Stimulated activated CD4-positive, alpha-beta T cell treated with anti-CD3 and anti-CD28 coated beads, Interleukin-4, amount 100 ng/mL, for 1 hour (primary cell): ENCODE results near the gene MKNK2.
"Not testable (repeated sequence)": the region's sequence is repeated elsewhere in the genome, so short reads cannot be mapped to it uniquely, and the experiment has no call there.

ENCODE experiments used
- DNase-seq: peaks from one replicate; pipeline ENCODE4 v3.0.0-alpha.2; 2020

Gene MKNK2

DNA sequence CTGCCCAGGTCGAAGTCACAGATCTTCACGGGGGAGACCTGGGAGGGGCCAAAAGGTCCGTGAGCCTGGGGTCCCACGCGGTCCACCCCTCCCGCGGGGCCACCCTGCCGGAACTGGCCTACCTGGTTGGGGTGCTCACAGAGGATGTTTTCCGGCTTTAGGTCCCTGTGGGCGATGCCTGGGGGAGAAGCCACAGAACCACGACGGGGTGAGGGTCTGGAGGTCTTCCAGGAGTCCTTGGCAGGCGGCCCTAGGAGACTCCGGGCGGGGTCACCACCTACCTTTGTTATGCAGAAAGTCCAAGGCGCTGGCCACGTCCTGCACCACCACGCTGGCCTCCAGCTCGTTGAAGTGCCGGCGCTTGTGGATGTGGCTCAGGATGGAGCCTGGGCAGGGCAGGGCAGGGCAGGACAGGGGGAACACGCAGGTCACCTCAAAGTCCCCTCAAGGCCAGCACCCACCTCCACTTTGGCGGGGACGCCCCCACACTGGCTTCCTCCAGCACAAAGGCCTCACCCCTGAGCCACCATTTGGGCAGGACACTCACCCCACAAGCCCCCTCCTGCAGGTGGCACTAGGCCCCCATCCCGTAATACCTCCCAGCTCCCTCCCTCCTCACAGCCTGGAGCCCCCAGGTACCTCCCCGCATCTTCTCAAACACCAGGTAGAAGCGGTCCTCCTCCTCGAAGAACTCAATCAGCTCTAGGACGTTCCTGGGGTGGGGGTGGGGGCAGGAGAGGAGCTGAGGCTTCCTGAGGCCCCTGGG is 8.4 kb downstream of the MKNK2 start:
- DNase-seq: no peak

DNA sequence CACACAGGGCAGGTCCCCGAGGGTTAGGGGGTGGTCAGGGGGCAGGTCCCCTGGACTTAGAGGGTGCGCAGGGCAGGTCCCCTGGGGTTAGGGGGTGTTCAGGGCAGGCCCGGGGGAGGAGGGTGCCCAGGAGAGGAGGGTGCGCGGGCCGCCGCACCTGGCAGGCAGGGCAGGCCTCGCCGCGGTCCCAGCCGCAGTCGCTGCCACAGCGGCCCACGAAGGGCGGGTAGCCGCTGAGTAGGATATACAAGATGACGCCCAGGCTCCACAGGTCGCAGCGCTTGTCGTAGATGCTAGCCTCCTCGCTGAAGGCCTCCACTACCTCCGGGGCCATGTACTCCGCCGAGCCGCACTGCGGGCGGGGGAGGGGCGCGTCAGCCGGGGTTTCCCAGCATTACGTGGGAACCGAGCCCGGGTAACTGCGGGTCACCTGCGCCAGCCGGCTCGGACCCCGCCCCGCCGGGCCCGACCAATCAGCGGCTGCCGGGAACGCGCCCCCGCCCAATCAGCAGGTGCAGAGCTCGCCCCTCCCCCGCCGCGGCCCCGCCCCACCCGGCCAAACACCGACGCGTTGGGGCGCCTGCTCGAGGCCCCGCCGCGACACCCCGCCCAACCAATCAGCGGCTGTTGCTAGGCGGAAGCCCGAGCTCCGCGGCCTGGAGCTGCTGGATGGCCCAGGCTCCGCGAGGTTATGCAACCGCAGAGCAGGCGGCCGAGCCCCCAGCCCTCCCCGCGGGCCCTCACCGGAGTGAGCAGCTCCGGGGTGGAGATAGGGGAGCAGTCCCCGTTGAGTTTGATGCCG is 9.2 kb downstream of the MKNK2 start:
- peak; percentile 100 for DNase-seq

DNA sequence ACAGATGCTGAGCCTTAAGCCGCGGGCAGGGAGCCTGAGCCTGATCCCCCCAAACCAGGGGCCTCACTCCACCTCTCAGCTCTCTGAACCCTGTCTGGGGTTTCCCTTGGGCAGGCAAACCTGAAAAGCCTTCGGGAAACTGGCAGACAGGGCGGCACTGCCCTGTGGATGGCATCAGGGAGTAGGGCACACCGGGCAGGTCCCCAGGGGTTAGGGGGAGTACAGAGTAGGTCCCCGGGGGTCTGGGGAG is 9.7 kb downstream of the MKNK2 start:
- DNase-seq: no peak

DNA sequence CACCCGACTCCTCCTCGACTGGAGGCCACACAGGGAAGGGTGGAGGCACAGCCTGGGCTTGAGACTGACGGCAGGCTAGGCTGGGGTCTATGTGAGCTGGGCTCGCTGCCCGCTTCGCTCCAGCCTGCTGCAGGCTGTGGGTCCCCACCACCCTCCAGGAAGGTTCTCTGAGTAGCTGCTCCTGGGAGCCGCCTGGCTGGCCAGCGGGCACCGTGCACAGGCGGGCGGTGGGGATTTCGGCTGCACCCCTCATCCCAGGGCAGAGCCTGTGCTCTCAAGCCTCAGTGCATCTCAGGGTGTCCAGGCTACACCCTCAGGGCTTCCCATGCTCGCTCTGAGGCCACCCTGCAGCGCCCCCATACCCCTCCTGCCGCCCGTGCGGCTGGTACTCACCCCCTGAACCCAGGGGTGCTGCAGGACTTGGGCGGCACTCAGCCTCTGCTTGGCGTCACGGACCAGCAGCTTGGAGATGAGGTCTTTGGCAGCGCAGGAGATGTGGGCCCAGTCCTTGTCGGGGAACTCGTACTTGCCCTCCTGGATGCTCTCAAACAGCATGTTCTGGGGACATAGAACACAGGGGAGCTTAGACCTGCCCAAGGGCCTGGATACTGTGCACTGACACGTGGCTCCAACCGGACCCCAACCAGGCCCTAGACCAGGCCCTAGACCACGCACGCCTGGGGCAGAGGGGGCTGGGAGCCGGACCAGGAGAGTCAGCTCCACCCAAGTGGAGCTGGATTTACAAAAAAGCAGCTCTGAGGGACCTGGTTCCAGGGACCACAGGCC is 10.2 kb downstream of the MKNK2 start:
- no peak for DNase-seq

DNA sequence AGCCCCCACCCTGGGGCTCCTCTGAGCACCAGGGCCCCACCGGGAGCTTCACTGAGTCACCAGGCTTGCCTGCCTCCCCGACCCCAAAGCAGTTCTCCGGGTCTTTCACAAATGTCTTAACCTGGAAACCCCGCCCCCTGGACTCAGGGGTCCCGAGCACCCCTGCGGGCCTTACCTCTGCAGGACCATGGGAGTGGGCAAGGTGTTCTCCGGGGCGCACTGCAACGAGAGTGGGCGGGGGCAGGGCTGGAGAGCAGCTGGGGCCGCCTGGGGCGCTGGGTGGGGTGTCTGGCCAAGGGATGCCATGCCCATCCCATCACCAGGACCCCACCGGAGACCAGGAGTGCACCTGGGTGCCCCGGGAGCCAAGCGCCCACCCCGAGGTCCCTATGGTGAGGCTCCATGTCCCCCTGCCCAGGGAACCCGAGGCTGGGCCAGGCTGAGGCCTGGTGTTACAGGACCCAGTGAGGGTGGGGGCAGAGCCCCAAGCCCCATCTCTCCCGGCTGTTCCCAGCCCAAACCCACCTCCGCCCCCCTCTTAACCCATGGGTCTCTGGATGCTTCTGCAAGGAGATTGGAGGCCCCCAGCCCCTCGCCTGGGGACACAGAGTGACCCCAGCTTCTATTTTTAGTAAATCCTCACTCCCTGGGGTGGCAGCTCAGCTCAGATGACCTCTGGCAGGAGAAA is 10.9 kb downstream of the MKNK2 start:
- no peak for DNase-seq

DNA sequence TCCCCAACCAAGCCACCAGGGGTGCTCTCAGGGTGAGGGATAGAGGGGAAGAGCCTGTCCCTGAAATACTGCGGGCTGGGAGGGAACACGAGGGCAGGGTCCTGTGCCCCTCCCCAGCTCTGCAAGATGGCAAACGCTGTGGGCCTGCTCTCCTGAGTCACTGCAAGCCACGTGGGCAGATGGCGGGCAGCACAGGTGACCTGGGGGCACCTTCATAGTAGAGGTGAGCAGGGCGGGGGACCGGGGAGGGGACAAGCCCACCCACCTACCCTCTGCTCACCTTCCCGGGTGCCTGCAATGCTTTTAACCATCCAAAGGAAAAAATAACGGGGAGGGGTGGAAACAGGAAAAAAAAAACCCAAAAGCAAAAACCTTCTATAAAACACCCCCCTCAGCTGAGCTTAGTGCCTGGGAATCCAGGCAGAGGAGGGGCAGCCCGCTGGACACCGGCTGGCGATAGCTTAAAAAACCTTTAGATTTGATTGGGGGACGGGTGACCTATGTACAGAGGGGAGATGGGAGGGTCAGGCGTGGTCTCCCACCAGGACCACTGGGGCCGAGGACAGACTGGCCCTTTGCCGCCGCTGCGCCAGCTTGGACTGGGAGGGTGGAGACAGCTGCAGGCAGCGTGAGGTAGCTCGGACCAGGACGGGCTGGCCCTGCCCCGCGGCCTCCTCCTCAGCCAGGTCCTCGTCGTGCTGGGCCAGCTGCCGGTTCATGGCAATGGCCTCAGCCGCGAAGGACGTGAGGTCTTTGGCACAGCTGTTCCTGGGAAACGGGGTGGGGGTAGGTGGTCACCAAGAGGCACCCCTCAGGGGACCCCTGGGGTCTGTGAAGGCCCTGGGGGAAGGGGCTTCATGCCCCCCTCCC is 11.7 kb downstream of the MKNK2 start:
- DNase-seq: no peak

DNA sequence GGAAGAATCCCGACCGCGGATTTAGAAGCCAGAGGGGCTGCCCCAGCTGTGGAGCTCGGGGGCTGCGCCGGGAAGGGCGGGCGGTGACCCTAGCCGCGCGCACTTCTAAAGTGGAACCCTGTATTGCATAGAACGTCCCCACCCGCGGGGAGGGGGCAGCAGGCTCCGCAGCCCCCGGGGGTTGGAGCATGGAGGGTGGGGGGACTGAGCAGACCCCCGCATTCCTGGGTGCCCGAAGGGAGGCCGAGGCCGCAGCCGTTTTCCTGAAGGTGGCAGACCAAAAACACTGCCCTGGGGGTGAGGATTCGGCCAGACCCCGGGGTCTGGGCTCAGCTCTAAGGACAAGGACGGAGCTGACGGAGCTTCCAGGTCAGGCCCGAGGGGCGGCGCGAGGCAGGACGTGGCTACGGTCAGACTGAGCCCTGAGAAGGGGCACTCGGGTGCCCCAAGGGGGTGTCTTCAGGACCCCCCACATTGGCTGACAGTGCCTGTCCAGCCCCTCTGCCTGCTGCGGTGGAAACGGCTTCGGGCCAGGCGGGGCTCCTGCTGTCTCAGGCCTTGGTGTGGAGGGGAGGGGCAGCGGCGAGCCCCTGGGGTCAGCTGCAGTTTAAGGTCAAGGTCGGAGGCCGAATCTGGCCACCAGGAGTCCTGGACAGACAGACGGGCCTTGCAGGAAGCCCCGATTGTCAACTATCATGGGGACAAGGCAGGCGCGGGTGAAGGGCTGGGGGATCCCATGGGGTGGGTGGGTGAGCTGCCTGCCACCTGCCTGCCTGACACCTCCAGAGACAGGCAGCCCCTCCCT is 12.6 kb downstream of the MKNK2 start:
- no peak for DNase-seq

DNA sequence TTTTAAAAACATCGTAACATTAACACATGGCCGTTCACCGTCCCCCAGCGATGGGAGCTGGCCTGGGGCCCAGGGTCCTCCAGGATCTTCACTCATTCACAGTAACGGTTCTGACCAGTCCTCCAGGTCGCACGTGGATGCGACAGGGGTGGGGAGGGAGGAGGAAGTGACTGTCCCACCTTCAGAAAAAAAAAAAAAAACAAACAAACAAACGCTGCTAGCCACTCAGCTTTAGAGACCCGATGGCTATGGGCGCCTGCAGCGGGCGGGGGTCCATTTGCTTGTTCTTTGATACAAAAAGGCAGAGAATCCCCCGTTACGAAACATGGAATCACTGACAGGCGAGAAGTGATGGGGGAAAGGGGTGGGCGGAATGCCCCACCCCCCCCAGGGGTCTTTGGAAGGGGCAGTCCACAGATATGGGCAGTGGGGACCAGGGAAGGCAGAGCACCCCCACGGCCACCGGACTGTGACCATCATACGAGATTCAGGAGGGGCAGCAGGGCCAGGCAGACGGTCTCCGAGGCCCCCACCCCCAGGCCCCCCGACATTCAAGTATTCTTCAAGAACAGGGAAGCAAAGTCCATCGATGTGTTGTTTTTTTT is 13.3 kb downstream of the MKNK2 start:
- DNase-seq: no peak

DNA sequence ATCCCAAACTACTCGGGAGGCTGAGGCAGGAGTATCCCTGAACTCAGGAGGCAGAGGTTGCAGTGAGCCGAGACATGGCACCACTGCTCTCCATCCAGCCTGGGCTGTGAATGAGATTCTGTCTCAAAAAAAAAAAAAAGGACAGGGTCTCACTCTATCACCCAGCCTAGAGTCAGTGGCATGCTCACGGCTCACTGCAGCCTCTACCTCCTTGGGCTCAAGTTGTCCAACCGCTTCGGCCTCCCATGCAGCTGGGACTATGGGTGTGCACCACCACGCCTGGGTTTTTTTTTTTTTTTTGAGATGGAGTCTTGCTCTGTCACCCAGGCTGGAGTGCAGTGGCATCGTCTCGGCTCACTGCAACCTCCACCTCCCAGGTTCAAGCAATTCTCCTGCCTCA is 14.6 kb downstream of the MKNK2 start:
- DNase-seq: no peak

DNA sequence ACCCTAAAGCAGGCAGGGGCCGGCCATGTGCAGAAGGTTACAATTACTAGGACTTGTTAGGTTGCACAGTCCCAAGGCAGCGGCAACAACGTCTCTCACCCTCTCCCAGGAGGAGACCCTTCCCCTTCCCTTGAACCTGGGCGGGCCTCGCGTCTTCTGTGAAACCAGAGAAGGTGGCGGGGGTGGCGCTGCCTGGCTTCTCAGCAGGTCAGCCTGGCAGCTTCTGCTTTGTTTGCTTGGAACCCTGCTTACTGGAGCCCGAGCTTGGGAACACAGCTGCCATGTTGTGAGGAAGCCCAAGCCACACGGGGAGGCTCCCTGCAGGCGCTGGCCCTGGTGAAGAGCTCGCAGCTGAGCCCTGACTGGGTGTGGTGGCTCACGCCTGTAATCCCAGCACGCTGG is 15.5 kb downstream of the MKNK2 start:
- DNase-seq: no peak

DNA sequence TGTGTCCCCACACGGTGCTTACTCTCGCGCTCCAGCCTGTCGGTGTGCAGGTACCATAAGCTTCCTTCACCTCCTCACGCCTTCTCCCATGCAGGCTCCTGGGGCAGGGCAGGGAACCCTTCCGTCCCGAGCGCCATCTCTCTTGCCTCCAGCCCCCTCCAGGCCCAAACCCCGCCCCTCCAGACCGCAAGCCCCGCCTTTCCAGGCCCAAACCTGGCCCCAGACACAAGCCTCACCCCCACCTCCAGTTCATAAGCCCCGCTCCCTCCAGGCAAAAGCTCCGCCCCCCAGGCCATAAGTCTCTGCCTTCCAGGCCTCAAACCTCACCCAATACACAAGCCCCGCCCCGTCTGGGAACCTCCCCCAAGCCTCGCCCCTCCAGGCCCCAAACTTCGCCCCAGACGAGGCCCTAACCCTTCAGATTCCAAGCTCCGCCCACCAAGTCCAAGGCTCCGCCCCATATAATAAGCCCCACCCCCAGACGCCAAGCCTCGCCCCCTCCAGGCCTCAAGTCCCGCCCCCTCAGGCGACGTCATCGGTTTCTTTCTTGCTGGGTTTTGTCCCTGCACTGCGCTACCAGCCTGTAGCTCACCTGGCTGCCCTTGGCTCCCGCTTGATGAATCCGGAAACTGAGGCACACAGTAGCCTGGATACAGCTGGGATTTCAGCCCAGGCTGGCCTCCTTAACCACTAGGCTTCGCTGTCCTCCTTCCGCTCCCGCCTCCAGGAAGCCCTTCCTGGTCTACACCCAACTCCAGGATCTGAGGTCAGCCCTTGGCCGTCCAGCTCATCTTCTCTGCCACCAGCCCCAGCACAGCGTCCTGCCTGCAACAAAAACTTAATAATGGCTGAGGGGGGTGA is 16.1 kb downstream of the MKNK2 start:
- peak; percentile 70 for DNase-seq

DNA sequence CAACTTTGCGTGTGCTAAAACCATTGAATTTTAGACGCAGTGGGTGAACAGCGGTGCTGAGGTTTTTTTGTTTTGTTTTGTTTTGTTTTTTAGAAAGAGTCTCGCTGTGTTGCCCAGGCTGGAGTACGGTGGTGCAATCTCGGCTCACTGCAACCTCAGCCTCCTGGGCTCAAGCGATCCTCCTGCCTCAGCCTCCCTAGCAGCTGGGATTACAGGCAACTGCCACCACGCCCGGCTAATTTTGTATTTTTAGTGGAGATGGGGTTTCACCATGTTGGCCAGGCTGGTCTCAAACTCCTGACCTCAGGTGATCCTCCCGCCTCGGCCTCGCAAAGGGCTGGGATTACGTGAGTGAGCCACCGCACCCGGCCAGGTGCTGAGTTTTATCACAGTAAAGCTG is 16.8 kb downstream of the MKNK2 start:
- not testable (repeated sequence) for DNase-seq

DNA sequence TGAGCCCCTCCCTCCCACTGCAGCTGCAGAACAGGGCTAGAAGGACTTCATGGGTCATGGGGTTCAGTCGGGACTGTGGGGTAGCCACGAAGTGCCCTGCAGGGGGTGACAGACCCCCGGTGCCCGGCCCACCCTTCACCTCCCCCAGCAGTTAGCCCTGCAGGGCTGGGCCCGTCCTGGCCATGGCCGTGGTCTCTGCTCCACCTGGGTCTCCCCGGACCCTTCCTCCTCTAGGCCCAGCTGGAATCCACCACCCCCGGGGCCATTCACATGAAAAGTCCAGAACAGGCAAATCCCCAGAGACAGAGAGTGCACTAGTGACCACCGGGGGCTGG is 17.3 kb downstream of the MKNK2 start:
- no peak for DNase-seq

DNA sequence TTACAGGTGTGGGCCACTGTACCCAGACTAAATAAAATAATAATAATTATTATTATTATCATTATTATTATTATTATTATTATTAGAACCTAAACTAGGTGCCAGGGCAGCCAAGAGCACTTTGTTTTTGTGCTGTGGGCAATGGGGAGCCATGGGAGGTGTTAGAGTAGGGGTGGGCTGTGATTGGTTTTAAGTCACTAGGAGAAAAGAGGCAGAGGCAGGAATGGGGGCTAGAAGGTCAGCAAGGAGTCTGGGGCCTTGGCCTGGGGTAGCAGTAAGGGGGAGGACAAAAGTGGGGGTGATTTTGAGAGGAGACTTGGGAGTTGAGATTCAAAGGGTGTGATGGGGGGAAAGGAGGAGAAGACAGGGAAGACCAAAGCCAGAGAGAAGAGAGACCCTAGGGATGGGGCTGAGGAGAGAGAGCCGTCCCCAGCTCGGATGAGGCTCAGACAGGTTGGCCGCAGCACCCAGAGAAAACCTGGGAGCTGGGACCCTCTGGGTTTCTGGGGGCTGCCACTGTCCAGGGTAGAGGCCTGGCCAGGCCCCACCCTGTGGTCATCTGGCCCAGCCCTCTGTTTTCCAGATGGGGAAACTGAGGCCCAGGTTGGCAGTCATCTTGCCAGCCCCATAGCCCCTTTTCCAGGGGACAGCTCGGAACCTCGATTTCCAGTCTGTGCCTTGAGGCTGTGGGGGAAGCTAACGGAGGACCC is 17.8 kb downstream of the MKNK2 start:
- no peak for DNase-seq

DNA sequence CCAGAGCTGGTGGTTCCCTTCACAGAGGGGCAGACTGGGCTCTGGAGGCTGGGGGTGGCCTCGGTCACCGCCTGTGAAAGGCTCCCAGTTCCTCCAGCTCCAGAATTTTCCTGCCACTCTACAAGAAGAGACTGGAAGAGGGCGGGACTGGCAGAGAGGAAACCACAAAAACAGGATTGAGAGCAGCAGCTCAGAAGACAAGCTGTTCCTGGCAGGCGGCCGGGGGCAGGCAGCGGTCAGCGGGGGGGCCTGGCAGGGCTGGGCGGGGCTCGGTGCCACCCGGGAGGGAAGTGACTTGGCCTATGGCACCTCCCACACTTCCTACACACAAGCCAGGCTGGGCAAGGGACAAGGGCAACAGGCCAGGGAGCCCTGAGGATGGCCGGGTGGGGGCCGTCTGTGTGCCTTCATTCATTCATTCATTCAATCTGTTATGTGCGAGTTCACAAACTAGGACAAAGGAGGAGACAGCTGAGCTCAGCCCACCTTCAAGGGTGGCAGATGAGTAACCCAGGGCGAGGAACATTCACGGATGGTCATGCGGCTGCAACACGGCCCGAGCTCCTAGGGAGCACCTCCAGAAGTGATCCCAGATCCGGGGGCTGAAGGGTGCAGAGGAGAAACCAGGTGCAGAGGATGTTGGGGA is 18.6 kb downstream of the MKNK2 start:
- no peak for DNase-seq

DNA sequence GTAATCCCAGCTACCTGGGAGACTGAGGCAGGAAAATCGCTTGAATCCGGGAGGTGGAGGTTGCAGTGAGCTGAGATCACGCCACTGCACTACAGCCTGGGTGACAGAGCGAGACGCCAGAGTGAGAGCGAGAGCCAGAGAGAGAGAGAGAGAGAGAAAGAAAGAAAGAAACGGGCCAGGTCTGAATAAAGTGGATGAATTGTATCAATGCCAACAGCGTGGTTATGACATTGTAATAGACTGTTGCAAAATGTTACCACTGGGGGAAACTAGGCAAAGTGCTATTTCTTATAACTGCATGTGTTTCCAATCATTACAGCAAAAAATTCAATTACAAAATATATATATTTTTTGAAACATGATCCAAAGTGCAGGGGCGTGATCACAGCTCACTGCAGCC is 23.7 kb downstream of the MKNK2 start:
- DNase-seq: no peak

DNA sequence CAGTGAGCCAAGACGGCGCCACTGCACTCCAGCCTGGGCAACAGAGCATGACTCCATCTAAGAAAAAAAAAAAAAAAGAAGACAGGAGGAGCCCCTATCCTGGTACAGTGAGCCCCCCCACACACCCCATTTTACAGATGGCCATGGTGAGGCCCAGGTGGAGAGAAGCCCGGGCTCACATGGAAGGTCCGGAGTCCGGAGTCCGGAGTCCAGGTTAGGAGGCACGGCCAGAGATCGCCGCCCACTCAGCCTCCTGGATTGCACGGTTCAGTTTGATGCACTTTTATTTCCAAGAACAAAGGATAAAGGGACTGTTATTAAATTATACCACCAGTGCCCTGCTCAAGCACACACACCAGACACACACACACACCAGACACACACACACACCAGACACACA is 24.3 kb downstream of the MKNK2 start:
- DNase-seq: no peak

DNA sequence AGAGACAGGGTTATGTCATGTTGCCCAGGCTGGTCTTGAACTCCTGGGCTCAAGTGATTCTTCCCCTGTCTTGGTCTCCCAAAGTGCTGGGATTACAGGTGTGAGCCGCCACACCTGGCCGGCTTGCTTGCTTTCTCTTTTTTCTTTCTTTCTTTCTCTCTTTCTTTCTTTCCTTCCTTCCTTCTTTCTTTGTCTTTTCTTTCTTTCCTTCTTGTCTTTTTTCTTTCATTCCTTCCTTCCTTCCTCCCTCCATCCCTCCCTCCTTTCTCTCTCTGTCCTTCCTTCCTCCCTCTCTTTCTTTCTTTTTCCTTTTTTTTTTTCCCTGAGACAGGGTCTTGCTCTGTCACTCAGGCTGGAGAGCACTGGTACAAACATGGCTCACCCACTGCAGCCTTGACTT is 28.8 kb downstream of the MKNK2 start:
- DNase-seq: no peak
